Epithelial cell of esophagus (primary cell): ENCODE data around the gene MYLK.

Source experiments
- DNase-seq: peaks from one replicate; pipeline ENCODE4 v3.0.0; 2010; ENCODE audit warnings: low read depth
- H3K4me3 ChIP-seq: 2 replicates; pipeline ENCODE4 v1.5.1; 2011; ENCODE audit warnings: mild to moderate bottlenecking, low read length, control low read depth
- CTCF ChIP-seq: IDR thresholded peaks from 2 replicates; pipeline ENCODE4 v1.5.1; 2011; ENCODE audit warnings: low read depth, mild to moderate bottlenecking, low read length, control low read depth, inconsistent platforms; ENCODE audit not compliant: insufficient read depth; ENCODE audit errors: missing control alignments

Gene MYLK

GRCh38 chr3:123584988-123585937 lies 298.9 kb downstream of the MYLK start, which contains the start of gene HACD2:
Gene HACD2, minus strand, starts transcription at chr3:123585053. Its CDS starts 26 bp downstream, at chr3:123585027.
- peak within 1 kb of the TSS; percentile 96 for H3K4me3 ChIP-seq
- DNase-seq = peak; percentile 98
- TF ChIP-seq CTCF = no peak

- DNase-seq = peak; percentile 33
- H3K4me3 ChIP-seq = peak overlapping the region; percentile 96
- no peak for TF ChIP-seq CTCF
Observed at GRCh38 chr3:123584284-123584987, 299.7 kb downstream of the MYLK start.

GRCh38 chr3:123583561-123583960 lies 300.6 kb downstream of the MYLK start:
- DNase-seq = peak; percentile 35
- H3K4me3 ChIP-seq = peak overlapping the region; percentile 96
- TF ChIP-seq CTCF = no peak

- TF ChIP-seq CTCF = no peak
- peak; percentile 81 for DNase-seq
- H3K4me3 ChIP-seq = no peak overlapping the region
Observed at GRCh38 chr3:123582315-123582714, 301.8 kb downstream of the MYLK start.

GRCh38 chr3:123576122-123576521 lies 308.0 kb downstream of the MYLK start:
- TF ChIP-seq CTCF = no peak
- DNase-seq = no peak

GRCh38 chr3:123571973-123572365 lies 312.2 kb downstream of the MYLK start:
- no peak for DNase-seq
- no peak overlapping the region for H3K4me3 ChIP-seq
- TF ChIP-seq CTCF = no peak

More at GRCh38 chr3:123576122-123576521, 308.0 kb downstream of the MYLK start:
- H3K4me3 ChIP-seq = no peak overlapping the region
